Measurements from ENCODE around the gene GRIP1. TPM values are rescaled to one million over a fixed set of nuclear protein-coding genes. Genes with fewer than 3 reads are reported as not detected.

Gene GRIP1
- total RNA-seq, 1 donor from 2014 or later, result 9.1 TPM

DNA sequence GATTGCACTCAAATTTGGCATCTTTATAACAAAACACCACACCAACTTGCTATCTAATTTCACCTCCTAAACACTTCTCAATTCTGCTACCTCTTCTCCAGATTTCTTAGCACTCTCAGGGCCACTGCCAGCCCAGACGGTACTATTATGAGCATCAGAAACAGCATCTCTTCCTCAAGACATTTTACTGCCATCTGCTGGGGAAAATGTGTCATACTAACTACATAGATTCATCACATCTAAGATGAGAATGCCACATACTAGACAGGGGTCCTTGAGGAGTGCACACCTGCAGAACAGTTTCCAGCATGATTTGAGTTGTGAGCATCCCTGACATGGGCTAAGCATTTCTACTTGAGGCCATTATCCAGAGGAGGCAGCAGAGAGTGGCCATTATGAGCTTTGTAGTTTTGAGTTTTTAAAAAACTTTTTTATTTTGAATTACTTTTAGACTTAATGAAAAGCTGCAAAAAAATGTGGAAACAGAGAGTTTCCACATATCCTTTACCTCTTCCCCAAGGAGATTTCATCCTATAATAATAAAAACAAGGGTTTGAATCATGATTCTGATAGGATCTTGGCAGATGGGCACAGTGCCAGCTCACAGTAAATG is 15.1 kb upstream of the GRIP1 start:
- peak; percentile 80 for TF ChIP-seq CTCF (IDR thresholded peaks at IDR 0.05)
- H3K4me3 Mint-ChIP-seq (ENCODE audit: unreplicated experiment), result no peak overlapping the region
- no peak for DNase-seq (ENCODE audit: extremely low spot score, unreplicated experiment)
- H3K27me3 Mint-ChIP-seq (ENCODE audit: unreplicated experiment), result peaks cover 3% of the 10 kb centered on the region
- H3K9me3 Mint-ChIP-seq (ENCODE audit: unreplicated experiment), result no peaks in the 10 kb centered on the region
- H3K4me1 Mint-ChIP-seq (ENCODE audit: unreplicated experiment), result no peaks in the 10 kb centered on the region
- H3K36me3 Mint-ChIP-seq (ENCODE audit: unreplicated experiment), result no peaks in the 10 kb centered on the region
- no peak overlapping the region for H3K27ac Mint-ChIP-seq (ENCODE audit: unreplicated experiment)

DNA sequence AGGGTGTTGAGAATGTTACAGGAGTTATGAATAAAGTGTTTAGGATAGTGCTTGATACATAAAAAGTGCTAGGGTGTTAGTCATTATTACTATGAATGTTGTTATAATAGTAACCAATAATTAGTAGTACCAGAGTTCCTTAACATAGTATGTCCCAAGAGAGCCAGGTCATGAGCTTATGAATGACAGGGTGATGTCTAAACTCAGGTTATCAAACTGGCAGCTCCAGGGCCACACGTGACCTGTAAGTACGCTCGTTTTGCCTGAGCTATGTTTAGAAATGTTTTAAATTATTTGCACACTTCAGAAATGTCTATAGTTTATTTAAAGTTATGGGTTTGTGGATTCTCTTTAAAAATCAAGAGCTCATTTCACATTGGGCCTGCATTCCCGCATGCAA is 14.1 kb upstream of the GRIP1 start:
- Mint-ChIP-seq H3K27me3 (ENCODE audit: unreplicated experiment) (peaks cover 3% of the 10 kb centered on the region), H3K4me1 (ENCODE audit: unreplicated experiment) (no peaks in the 10 kb centered on the region), H3K36me3 (ENCODE audit: unreplicated experiment) (no peaks in the 10 kb centered on the region), H3K27ac (ENCODE audit: unreplicated experiment) (no peak overlapping the region), H3K4me3 (ENCODE audit: unreplicated experiment) (no peak overlapping the region), H3K9me3 (ENCODE audit: unreplicated experiment) (no peaks in the 10 kb centered on the region)
- DNase-seq (ENCODE audit: extremely low spot score, unreplicated experiment), result no peak
- no peak for TF ChIP-seq CTCF (IDR thresholded peaks at IDR 0.05)

DNA sequence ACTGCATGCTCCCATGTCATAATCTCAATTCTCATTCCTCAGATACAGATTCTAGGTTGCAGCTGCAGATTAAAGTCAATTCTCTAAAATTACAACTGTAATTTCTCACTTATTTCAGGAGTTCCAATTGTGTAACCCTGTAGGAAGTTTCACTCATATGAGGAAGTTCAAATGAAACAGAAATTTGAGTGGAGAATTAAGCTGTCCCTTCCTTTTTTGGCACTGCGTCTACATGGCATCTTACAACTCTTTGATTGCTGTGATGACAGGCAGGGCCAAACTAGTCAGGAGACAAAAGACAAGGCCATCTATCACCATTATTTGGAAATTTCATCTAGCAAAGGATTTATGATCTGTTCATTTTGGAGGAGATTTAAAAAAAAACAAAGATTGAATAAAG is 13.3 kb upstream of the GRIP1 start:
- H3K4me3 Mint-ChIP-seq (ENCODE audit: unreplicated experiment), result no peak overlapping the region
- no peaks in the 10 kb centered on the region for H3K4me1 Mint-ChIP-seq (ENCODE audit: unreplicated experiment)
- H3K9me3 Mint-ChIP-seq (ENCODE audit: unreplicated experiment), result no peaks in the 10 kb centered on the region
- peaks cover 7% of the 10 kb centered on the region for H3K27me3 Mint-ChIP-seq (ENCODE audit: unreplicated experiment)
- H3K27ac Mint-ChIP-seq (ENCODE audit: unreplicated experiment), result no peak overlapping the region
- no peak for TF ChIP-seq CTCF (IDR thresholded peaks at IDR 0.05)
- DNase-seq (ENCODE audit: extremely low spot score, unreplicated experiment), result no peak
- H3K36me3 Mint-ChIP-seq (ENCODE audit: unreplicated experiment), result no peaks in the 10 kb centered on the region

DNA sequence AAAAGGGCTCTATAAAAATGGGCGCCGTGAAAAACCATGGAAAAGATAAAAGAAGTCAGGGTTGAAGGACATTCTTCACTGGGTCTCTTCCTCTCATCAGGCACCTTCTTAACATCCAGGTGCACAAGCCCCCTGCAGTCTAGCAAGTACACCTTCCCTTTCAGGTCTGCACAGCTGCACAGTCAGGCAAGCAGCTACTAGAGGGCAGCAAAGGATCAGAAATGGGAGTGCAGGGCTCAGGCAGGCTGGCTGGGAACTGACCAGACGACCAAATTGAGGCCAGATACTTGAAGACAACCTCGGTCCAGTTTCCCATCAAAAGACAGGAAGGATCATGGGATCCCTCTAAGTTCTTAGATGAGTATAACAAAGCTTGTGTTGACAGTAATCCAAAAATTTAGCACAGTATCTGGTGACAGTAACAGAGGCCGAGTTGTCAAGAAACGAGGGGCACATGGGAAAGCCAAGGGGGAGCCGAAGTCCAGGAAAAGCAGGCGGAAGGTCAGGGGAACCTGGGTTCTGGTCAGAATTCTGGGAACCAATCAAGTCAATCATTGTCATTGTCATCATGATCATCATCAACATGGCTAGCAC is 10.1 kb upstream of the GRIP1 start:
- DNase-seq (ENCODE audit: extremely low spot score, unreplicated experiment), result no peak
- H3K4me1 Mint-ChIP-seq (ENCODE audit: unreplicated experiment), result no peaks in the 10 kb centered on the region
- H3K9me3 Mint-ChIP-seq (ENCODE audit: unreplicated experiment), result no peaks in the 10 kb centered on the region
- H3K36me3 Mint-ChIP-seq (ENCODE audit: unreplicated experiment), result no peaks in the 10 kb centered on the region
- no peak overlapping the region for H3K27ac Mint-ChIP-seq (ENCODE audit: unreplicated experiment)
- peaks cover 24% of the 10 kb centered on the region for H3K27me3 Mint-ChIP-seq (ENCODE audit: unreplicated experiment)
- TF ChIP-seq CTCF (IDR thresholded peaks at IDR 0.05), result peak; percentile 56
- H3K4me3 Mint-ChIP-seq (ENCODE audit: unreplicated experiment), result no peak overlapping the region

GRCh38 chr12:66684222-66684621 is 5.3 kb upstream of the GRIP1 start:
- peaks cover 48% of the 10 kb centered on the region for H3K27me3 Mint-ChIP-seq (ENCODE audit: unreplicated experiment)
- TF ChIP-seq CTCF (IDR thresholded peaks at IDR 0.05), result no peak
- no peak for DNase-seq (ENCODE audit: extremely low spot score, unreplicated experiment)
- no peaks in the 10 kb centered on the region for H3K36me3 Mint-ChIP-seq (ENCODE audit: unreplicated experiment)
- no peaks in the 10 kb centered on the region for H3K9me3 Mint-ChIP-seq (ENCODE audit: unreplicated experiment)
- H3K27ac Mint-ChIP-seq (ENCODE audit: unreplicated experiment), result no peak overlapping the region
- H3K4me3 Mint-ChIP-seq (ENCODE audit: unreplicated experiment), result no peak overlapping the region
- peaks cover under 1% of the 10 kb centered on the region for H3K4me1 Mint-ChIP-seq (ENCODE audit: unreplicated experiment)
